Stimulated activated CD8-positive, alpha-beta memory T cell treated with anti-CD3 and anti-CD28 coated beads, Interleukin-12 subunit alpha, Interleukin-12 subunit beta, amount 100 ng/mL, for 24 hours (primary cell): ENCODE data around the gene IGSF9.

ENCODE experiments used
- DNase-seq: peaks from one replicate; pipeline ENCODE4 v3.0.0-alpha.2; 2020; ENCODE audit errors: extremely low read depth

IGSF9 gene

GRCh38 chr1:159944623-159945455 is 574 bp downstream of the IGSF9 start:
- DNase-seq, result no peak

GRCh38 chr1:159943908-159944622 is 1.3 kb downstream of the IGSF9 start:
- no peak for DNase-seq

GRCh38 chr1:159943278-159943640 is 2.2 kb downstream of the IGSF9 start:
- DNase-seq, result no peak

- no peak for DNase-seq
These were observed 2.7 kb downstream of the IGSF9 start for GRCh38 chr1:159942632-159943277.

- no peak for DNase-seq
These were observed 3.5 kb downstream of the IGSF9 start for GRCh38 chr1:159941591-159942560.

- DNase-seq, result no peak
These were observed 4.3 kb downstream of the IGSF9 start for GRCh38 chr1:159941141-159941540.

- DNase-seq, result no peak
These were observed 5.3 kb downstream of the IGSF9 start for GRCh38 chr1:159940006-159940620.

GRCh38 chr1:159939678-159940002 is 5.8 kb downstream of the IGSF9 start:
- no peak for DNase-seq

- DNase-seq, result no peak
These were observed 6.3 kb downstream of the IGSF9 start for GRCh38 chr1:159938905-159939677.

GRCh38 chr1:159938211-159938852 is 7.1 kb downstream of the IGSF9 start:
- DNase-seq, result no peak

GRCh38 chr1:159937054-159937750 is 8.2 kb downstream of the IGSF9 start:
- no peak for DNase-seq

- peak; percentile 52 for DNase-seq
These were observed 9.0 kb downstream of the IGSF9 start for GRCh38 chr1:159936273-159936904.

- DNase-seq, result no peak
These were observed 9.6 kb downstream of the IGSF9 start for GRCh38 chr1:159935719-159936272.

GRCh38 chr1:159935305-159935704 is 10.1 kb downstream of the IGSF9 start:
- no peak for DNase-seq

GRCh38 chr1:159934136-159935039 is 11.0 kb downstream of the IGSF9 start:
- no peak for DNase-seq

- DNase-seq, result no peak
These were observed 12.1 kb downstream of the IGSF9 start for GRCh38 chr1:159933347-159933746.
